Astrocyte (in vitro differentiated cells and primary cell): Measurements from ENCODE around the gene LRRC4C. TPM values are rescaled to one million over a fixed set of nuclear protein-coding genes. Genes with fewer than 3 reads are reported as not detected.

Experiments
- DNase-seq: peaks from one replicate; pipeline ENCODE4 v3.0.0-alpha.2; 2010; ENCODE audit warnings: low read depth
- FAIRE-seq: peaks from 2 replicates; lab custom pipeline; 2011; peaks lifted over from hg19 to GRCh38; lab: Jason Lieb, UNC
- H2AFZ ChIP-seq: 2 replicates; pipeline ENCODE4 v1.6.0; 2012; ENCODE audit warnings: low read depth, low read length, inconsistent platforms
- H3K27ac ChIP-seq: 2 replicates; pipeline ENCODE4 v1.5.1; 2011; ENCODE audit warnings: low read depth, low read length, inconsistent platforms
- H3K27me3 ChIP-seq: 2 replicates; pipeline ENCODE4 v1.6.0; 2011; ENCODE audit warnings: low read length, inconsistent platforms; ENCODE audit not compliant: insufficient read depth
- H3K36me3 ChIP-seq: 2 replicates; pipeline ENCODE4 v1.5.1; 2011; ENCODE audit warnings: low read length, inconsistent platforms; ENCODE audit not compliant: insufficient read depth
- H3K4me1 ChIP-seq: 2 replicates; pipeline ENCODE4 v1.5.1; 2011; ENCODE audit warnings: low read length, inconsistent platforms; ENCODE audit not compliant: insufficient read depth
- H3K4me2 ChIP-seq: 2 replicates; pipeline ENCODE4 v1.6.0; 2012; ENCODE audit warnings: low read length, inconsistent platforms
- H3K4me3 ChIP-seq: 2 replicates; pipeline ENCODE4 v1.5.1; 2011; ENCODE audit warnings: low read depth, mild to moderate bottlenecking, low read length, inconsistent platforms; ENCODE audit not compliant: insufficient read depth
- H3K79me2 ChIP-seq: 2 replicates; pipeline ENCODE4 v1.6.0; 2012; ENCODE audit warnings: mild to moderate bottlenecking, low read length, inconsistent platforms; ENCODE audit not compliant: insufficient read depth
- H3K9ac ChIP-seq: 2 replicates; pipeline ENCODE4 v1.6.0; 2012; ENCODE audit warnings: mild to moderate bottlenecking, low read length, inconsistent platforms
- H3K9me3 ChIP-seq: 2 replicates; pipeline ENCODE4 v1.5.1; 2012; ENCODE audit warnings: low read depth, mild to moderate bottlenecking, low read length, inconsistent platforms; ENCODE audit not compliant: insufficient read depth
- H4K20me1 ChIP-seq: 2 replicates; pipeline ENCODE4 v1.6.0; 2012; ENCODE audit warnings: low read length, inconsistent platforms; ENCODE audit not compliant: insufficient read depth
- H3K27ac Mint-ChIP-seq: one replicate; pipeline ENCODE4 v1.8.0; 2021; ENCODE audit warnings: mild to moderate bottlenecking, mixed read lengths; ENCODE audit not compliant: unreplicated experiment
- H3K27me3 Mint-ChIP-seq: one replicate; pipeline ENCODE4 v1.8.0; 2021; ENCODE audit warnings: low read depth, mixed read lengths; ENCODE audit not compliant: unreplicated experiment
- H3K36me3 Mint-ChIP-seq: one replicate; pipeline ENCODE4 v1.8.0; 2021; ENCODE audit warnings: low read depth, mixed read lengths; ENCODE audit not compliant: unreplicated experiment
- H3K4me1 Mint-ChIP-seq: one replicate; pipeline ENCODE4 v1.8.0; 2021; ENCODE audit warnings: low read depth, mixed read lengths; ENCODE audit not compliant: unreplicated experiment
- H3K4me3 Mint-ChIP-seq: one replicate; pipeline ENCODE4 v1.8.0; 2021; ENCODE audit warnings: mild to moderate bottlenecking, moderate library complexity, mixed read lengths; ENCODE audit not compliant: unreplicated experiment
- H3K9me3 Mint-ChIP-seq: one replicate; pipeline ENCODE4 v1.8.0; 2021; ENCODE audit warnings: mild to moderate bottlenecking, mixed read lengths; ENCODE audit not compliant: unreplicated experiment
- EZH2 ChIP-seq: IDR thresholded peaks from 2 replicates; pipeline ENCODE4 v1.6.1; 2012; ENCODE audit warnings: mild to moderate bottlenecking, low read length, inconsistent platforms; ENCODE audit not compliant: insufficient read depth
- total RNA-seq: library from RNA; stranded (reverse); gene quantifications from 2 replicates; pipeline ENCODE4 v1.2.1, GENCODE V29; 2021
- TF ChIP-seq, protein P1 (sequence below): IDR thresholded peaks from 2 replicates; pipeline ENCODE4 v1.5.1; 2011; ENCODE audit warnings: low read depth, mild to moderate bottlenecking, inconsistent platforms, low read length, moderate library complexity; ENCODE audit not compliant: insufficient read depth

Gene LRRC4C
- total RNA-seq, 1 donor from 2014 or later = 9.0 TPM

DNA sequence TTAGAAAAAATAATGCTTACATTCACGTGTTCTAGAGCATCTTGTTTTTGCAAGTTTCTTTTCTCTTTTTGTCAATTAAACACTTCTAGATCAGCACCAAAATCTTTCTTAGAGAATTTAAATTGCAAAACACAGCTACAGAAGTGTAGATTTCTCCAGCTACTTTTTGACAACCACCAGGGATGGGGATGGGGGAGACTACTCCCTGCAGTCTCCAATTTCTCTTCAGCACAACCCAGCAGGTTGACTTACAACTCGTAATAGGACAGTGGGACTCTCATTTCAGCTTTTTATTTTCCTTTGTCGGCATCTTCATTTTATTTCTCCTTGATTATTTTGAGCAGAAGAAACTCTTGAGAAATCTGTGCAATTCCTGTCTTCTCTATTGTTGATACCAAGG lies 441.2 kb downstream of the LRRC4C start:
- no peaks in the 10 kb centered on the region for H3K79me2 ChIP-seq
- H3K9me3 ChIP-seq = no peaks in the 10 kb centered on the region
- H3K9me3 Mint-ChIP-seq = no peaks in the 10 kb centered on the region
- TF ChIP-seq EZH2 = no peak
- TF ChIP-seq, protein P1, sequence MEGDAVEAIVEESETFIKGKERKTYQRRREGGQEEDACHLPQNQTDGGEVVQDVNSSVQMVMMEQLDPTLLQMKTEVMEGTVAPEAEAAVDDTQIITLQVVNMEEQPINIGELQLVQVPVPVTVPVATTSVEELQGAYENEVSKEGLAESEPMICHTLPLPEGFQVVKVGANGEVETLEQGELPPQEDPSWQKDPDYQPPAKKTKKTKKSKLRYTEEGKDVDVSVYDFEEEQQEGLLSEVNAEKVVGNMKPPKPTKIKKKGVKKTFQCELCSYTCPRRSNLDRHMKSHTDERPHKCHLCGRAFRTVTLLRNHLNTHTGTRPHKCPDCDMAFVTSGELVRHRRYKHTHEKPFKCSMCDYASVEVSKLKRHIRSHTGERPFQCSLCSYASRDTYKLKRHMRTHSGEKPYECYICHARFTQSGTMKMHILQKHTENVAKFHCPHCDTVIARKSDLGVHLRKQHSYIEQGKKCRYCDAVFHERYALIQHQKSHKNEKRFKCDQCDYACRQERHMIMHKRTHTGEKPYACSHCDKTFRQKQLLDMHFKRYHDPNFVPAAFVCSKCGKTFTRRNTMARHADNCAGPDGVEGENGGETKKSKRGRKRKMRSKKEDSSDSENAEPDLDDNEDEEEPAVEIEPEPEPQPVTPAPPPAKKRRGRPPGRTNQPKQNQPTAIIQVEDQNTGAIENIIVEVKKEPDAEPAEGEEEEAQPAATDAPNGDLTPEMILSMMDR = no peak
- H2AFZ ChIP-seq = no peak overlapping the region
- no peak overlapping the region for H3K4me3 Mint-ChIP-seq
- H3K9ac ChIP-seq = no peak overlapping the region
- H3K36me3 Mint-ChIP-seq = no peaks in the 10 kb centered on the region
- no peak overlapping the region for H3K4me3 ChIP-seq
- H4K20me1 ChIP-seq = no peaks in the 10 kb centered on the region
- no peaks in the 10 kb centered on the region for H3K4me1 Mint-ChIP-seq
- no peaks in the 10 kb centered on the region for H3K36me3 ChIP-seq
- FAIRE-seq (no peak), DNase-seq (no peak)
- H3K27ac Mint-ChIP-seq = no peak overlapping the region
- no peak overlapping the region for H3K27ac ChIP-seq
- no peaks in the 10 kb centered on the region for H3K27me3 Mint-ChIP-seq
- H3K4me1 ChIP-seq = no peaks in the 10 kb centered on the region
- H3K4me2 ChIP-seq = no peak overlapping the region
- no peaks in the 10 kb centered on the region for H3K27me3 ChIP-seq

DNA sequence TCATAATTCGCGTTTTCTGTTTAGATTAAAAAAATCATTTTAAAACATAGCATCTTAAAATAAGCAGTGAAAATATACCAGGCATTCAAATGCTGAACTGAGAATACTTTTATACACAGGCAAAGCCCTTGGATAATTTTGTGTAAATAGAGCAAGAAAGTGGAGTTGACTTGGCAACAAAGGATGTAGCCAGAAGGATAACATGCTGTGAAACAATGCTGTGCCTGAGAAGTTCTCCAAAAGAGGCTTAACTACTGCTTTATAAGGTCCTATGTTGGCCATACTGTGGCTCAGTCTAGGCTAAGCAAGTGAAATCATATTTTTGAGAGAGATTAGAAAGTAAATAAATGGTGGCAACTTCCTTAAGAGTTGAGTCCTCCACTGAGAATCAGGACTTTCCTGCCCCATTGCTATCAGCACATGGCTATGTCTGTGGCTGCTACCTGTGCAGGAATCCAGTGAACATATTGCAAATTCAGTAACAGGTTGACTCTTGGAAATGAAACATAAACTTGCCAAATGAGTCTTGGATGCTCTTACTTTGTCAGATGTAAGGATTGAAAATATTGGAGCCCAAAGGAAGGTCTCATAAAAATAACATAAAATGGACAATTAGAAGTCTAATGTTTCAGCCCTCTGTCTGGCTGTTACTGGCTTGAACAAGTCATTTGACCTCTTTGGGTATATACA lies 448.9 kb downstream of the LRRC4C start:
- Histone ChIP-seq H4K20me1 (no peaks in the 10 kb centered on the region), H3K4me2 (no peak overlapping the region), H3K4me1 (no peaks in the 10 kb centered on the region), H3K4me3 (no peak overlapping the region), H3K9me3 (no peaks in the 10 kb centered on the region), H3K27ac (no peak overlapping the region), H3K9ac (no peak overlapping the region), H3K27me3 (no peaks in the 10 kb centered on the region), H2AFZ (no peak overlapping the region), H3K79me2 (no peaks in the 10 kb centered on the region), H3K36me3 (no peaks in the 10 kb centered on the region)
- TF ChIP-seq, protein P1 = no peak
- no peak for TF ChIP-seq EZH2
- no peak for DNase-seq
- no peak for FAIRE-seq
- Mint-ChIP-seq H3K4me1 (no peaks in the 10 kb centered on the region), H3K9me3 (no peaks in the 10 kb centered on the region), H3K36me3 (no peaks in the 10 kb centered on the region), H3K27ac (no peak overlapping the region), H3K4me3 (no peak overlapping the region), H3K27me3 (no peaks in the 10 kb centered on the region)

DNA sequence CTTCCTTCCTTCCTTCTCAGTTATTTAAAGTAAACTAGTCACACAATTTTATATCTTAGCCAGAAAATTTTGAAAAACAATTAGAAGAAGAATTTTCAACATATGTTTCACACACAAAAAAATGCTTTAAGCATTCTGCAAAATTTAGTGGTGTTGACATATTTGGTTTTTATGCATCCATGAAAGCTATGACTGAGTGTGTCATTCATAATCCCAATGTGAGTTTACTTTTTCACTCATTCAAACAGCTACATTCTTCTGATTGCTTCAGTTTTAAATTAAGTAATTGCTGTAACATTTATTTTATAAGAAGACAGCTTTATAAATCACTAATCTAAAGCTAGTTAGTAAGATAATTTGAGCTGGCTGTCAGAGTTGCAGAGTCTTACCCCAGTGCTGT lies 453.5 kb downstream of the LRRC4C start:
- DNase-seq = no peak
- Histone ChIP-seq H3K79me2 (no peaks in the 10 kb centered on the region), H3K4me1 (no peaks in the 10 kb centered on the region), H3K4me3 (no peak overlapping the region), H3K9ac (no peak overlapping the region), H3K27ac (no peak overlapping the region), H4K20me1 (no peaks in the 10 kb centered on the region), H3K4me2 (no peak overlapping the region), H3K27me3 (no peaks in the 10 kb centered on the region), H2AFZ (no peak overlapping the region), H3K36me3 (no peaks in the 10 kb centered on the region), H3K9me3 (no peaks in the 10 kb centered on the region)
- FAIRE-seq = no peak
- no peak overlapping the region for H3K4me3 Mint-ChIP-seq
- no peak overlapping the region for H3K27ac Mint-ChIP-seq
- TF ChIP-seq EZH2 = no peak
- TF ChIP-seq, protein P1 = no peak
- no peaks in the 10 kb centered on the region for H3K27me3 Mint-ChIP-seq
- no peaks in the 10 kb centered on the region for H3K9me3 Mint-ChIP-seq
- no peaks in the 10 kb centered on the region for H3K36me3 Mint-ChIP-seq
- peaks cover 8% of the 10 kb centered on the region for H3K4me1 Mint-ChIP-seq
